Sigmoid colon (tissue), 4 donors: ENCODE data around the gene HDHD3.

Experiments
- EP300 ChIP-seq, 4 donors: sonication (generic); formaldehyde crosslinking; IDR thresholded peaks; one replicate each; pipeline ENCODE4 v1.6.1; 2017; ENCODE audit warnings: antibody characterized with exemption in 4 of 4
- POLR2A ChIP-seq, 2 donors: fragments of 450-650 bp; IDR thresholded peaks; one replicate each; pipeline ENCODE4 v1.6.1; 2016; ENCODE audit warnings: antibody characterized with exemption in 2 of 2, mild to moderate bottlenecking in 2 of 2, moderate library complexity in 2 of 2
- POLR2AphosphoS5 ChIP-seq, 4 donors: sonication (generic); formaldehyde crosslinking; IDR thresholded peaks; one replicate each; pipeline ENCODE4 v1.6.1; 2017; ENCODE audit warnings: antibody characterized with exemption in 4 of 4
- TF ChIP-seq, protein P1 (sequence below), 4 experiments: fragments of 450-650 bp in 3 of 4; fragments of 200-600 bp in 1 of 4; IDR thresholded peaks; one replicate each; pipeline ENCODE4 v1.5.1; 2016 to 2019; ENCODE audit warnings: antibody characterized with exemption in 4 of 4, mild to moderate bottlenecking in 3 of 4, moderate library complexity in 2 of 4

GRCh38 chr9:113403646-113404045, 26.9 kb upstream of the HDHD3 start:
- TF ChIP-seq, protein P1, sequence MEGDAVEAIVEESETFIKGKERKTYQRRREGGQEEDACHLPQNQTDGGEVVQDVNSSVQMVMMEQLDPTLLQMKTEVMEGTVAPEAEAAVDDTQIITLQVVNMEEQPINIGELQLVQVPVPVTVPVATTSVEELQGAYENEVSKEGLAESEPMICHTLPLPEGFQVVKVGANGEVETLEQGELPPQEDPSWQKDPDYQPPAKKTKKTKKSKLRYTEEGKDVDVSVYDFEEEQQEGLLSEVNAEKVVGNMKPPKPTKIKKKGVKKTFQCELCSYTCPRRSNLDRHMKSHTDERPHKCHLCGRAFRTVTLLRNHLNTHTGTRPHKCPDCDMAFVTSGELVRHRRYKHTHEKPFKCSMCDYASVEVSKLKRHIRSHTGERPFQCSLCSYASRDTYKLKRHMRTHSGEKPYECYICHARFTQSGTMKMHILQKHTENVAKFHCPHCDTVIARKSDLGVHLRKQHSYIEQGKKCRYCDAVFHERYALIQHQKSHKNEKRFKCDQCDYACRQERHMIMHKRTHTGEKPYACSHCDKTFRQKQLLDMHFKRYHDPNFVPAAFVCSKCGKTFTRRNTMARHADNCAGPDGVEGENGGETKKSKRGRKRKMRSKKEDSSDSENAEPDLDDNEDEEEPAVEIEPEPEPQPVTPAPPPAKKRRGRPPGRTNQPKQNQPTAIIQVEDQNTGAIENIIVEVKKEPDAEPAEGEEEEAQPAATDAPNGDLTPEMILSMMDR (IDR thresholded peaks at IDR 0.05): no peak
- TF ChIP-seq POLR2A (IDR thresholded peaks at IDR 0.05) (no peak), POLR2AphosphoS5 (IDR thresholded peaks at IDR 0.05) (no peak), EP300 (IDR thresholded peaks at IDR 0.05) (no peak)
